ENCODE results near the gene RIMS1.
A peak's percentile ranks its signal among the peaks of the same experiment; 100 is the strongest.

The RIMS1 gene

GRCh38 chr6:72350296-72350881, 464.0 kb downstream of the RIMS1 start:
- no peak for DNase-seq (ENCODE audit: low read depth)

- DNase-seq (ENCODE audit: low read depth), result peak; percentile 96
Measured at GRCh38 chr6:72363844-72364740, 477.7 kb downstream of the RIMS1 start.

GRCh38 chr6:72365773-72366172, 479.4 kb downstream of the RIMS1 start:
- DNase-seq (ENCODE audit: low read depth), result no peak

GRCh38 chr6:72367439-72367838, 481.1 kb downstream of the RIMS1 start:
- DNase-seq (ENCODE audit: low read depth), result no peak

GRCh38 chr6:72371473-72371872, 485.1 kb downstream of the RIMS1 start:
- DNase-seq (ENCODE audit: low read depth), result no peak

GRCh38 chr6:72374172-72374571, 487.8 kb downstream of the RIMS1 start:
- no peak for DNase-seq (ENCODE audit: low read depth)

- no peak for DNase-seq (ENCODE audit: low read depth)
Measured at GRCh38 chr6:72374857-72375256, 488.5 kb downstream of the RIMS1 start.

- DNase-seq (ENCODE audit: low read depth), result no peak
Measured at GRCh38 chr6:72376736-72377135, 490.4 kb downstream of the RIMS1 start.

GRCh38 chr6:72381076-72381475, 494.7 kb downstream of the RIMS1 start:
- DNase-seq (ENCODE audit: low read depth), result no peak

GRCh38 chr6:72382602-72383529, 496.5 kb downstream of the RIMS1 start:
- no peak for DNase-seq (ENCODE audit: low read depth)

GRCh38 chr6:72386324-72386723, 500.0 kb downstream of the RIMS1 start:
- DNase-seq (ENCODE audit: low read depth), result no peak

GRCh38 chr6:72389698-72390097, 503.3 kb downstream of the RIMS1 start:
- DNase-seq (ENCODE audit: low read depth), result no peak

- no peak for DNase-seq (ENCODE audit: low read depth)
Measured at GRCh38 chr6:72390548-72390947, 504.2 kb downstream of the RIMS1 start.

- DNase-seq (ENCODE audit: low read depth), result no peak
Measured at GRCh38 chr6:72401865-72402264, 515.5 kb downstream of the RIMS1 start.

- DNase-seq (ENCODE audit: low read depth), result no peak
Measured at GRCh38 chr6:72403413-72403812, 517.1 kb downstream of the RIMS1 start.

GRCh38 chr6:72406517-72406916, 520.2 kb downstream of the RIMS1 start:
- no peak for DNase-seq (ENCODE audit: low read depth)

GRCh38 chr6:72410769-72411168, 524.4 kb downstream of the RIMS1 start:
- no peak for DNase-seq (ENCODE audit: low read depth)

- DNase-seq (ENCODE audit: low read depth), result peak; percentile 45
Measured at GRCh38 chr6:72411872-72412708, 525.7 kb downstream of the RIMS1 start.

- DNase-seq (ENCODE audit: low read depth), result no peak
Measured at GRCh38 chr6:72412709-72413044, 526.3 kb downstream of the RIMS1 start.

GRCh38 chr6:72413884-72414283, 527.5 kb downstream of the RIMS1 start:
- DNase-seq (ENCODE audit: low read depth), result no peak

- no peak for DNase-seq (ENCODE audit: low read depth)
Measured at GRCh38 chr6:72414657-72415056, 528.3 kb downstream of the RIMS1 start.

Data from stromal cell of bone marrow (primary cell).